HG03139 (cell line): ENCODE data around the gene HOXA6.

Experiments used
- ATAC-seq: cut with Tn5 transposase; IDR thresholded peaks from one replicate; pipeline ENCODE4 v1.9.1; 2021; ENCODE audit not compliant: unreplicated experiment

HOXA6 gene

DNA sequence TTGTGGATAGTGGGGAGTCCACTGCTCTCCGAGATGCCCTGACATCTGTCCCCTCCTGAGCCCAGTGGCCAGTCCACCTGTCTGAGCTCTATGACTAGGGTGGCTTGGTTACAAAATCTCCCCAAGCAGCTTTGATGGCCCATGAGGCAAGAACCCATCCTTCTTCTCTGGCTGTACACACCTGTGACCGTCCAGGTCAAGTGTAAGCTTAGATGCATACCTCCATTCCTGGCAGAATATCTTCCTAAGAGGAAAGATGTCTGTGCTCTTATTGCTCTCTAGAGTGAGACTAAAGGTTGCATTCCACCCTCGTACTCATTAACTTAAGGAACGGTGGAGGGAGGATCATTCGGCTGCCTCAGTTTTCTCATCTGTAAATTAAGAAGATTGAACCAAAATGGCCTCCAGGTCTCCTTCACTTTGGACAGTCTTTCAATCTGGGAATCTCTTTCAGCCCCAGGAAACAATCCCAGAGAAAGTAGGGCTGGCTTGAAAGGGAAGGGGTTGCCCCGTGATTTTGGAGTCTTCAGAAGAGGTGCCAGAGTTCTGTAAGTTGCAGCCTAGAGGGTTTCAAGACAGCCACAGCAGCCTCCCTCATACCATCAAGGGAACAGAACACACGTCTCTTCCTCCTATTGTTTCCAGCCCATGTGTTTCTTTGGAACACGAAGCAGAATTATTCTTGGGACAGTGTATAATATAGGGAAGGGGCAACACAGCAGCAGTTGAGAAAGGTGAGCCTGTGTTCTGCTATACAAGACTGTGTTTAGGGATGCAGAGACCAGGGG lies 22.5 kb downstream of the HOXA6 start:
- ATAC-seq: no peak

DNA sequence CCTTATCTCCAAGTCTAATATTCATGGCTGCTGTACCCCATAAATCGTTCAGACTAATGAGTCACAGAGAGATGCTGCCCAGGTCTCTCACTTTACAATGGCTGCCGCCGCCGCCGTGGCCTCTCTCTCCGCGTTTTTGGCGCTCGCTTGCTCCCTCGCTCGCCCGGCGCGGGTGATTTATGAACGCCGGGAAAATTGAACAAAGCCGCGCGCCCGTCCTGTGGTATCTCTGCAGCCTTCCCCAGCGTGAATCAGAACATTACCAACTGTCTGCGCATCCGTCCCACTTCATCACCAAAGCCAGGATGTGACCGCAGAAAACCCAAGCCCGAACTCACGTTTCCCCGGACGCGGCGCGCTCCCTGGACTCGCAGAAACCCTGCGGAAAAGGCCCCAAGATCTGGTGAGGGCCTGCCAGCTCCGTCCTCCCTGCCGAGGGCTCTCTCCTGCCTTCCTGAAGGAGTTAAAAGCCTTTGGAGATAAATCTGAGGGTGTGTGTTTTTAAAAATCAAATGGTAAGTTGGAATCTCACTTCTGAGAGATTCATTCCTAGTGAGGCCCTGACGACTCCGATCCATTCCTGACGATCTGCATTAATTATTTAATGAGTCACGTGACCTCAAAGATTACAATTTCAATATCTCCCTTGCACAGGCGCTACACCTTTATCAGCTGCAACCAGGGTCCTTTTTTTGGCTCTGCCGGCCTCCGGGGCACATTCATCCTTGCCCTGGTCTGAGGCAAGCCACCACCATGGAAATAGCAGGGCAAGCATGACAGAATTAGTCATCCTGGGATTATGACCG lies 23.3 kb downstream of the HOXA6 start:
- no peak for ATAC-seq

DNA sequence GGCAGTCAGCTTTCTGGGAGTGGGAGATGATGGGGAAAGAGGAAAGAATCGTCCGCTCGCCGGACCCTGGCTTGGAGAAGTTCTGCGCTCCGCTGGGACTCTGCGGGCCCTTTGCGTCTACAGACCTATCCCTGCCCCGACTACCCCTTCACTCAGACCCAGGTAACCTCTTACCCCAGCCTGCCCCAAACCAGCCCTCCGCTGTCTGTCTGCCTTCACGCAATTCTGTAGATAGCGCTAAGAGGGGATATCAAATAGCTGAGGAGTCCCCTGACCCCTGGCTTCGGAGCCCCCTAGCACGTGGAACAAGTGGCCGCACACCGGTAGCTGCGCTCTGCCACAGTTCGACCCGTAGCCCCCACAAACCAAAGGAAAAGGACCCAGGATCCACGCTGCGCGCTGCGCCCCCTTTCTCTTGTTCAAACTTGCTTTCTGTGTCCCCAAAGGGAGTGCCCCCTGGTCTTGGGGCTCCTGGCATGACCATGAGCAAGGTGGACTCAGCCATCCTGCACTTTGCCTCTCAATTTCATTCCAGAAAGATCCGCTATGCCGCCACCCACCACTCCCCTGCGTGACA lies 24.0 kb downstream of the HOXA6 start:
- no peak for ATAC-seq

DNA sequence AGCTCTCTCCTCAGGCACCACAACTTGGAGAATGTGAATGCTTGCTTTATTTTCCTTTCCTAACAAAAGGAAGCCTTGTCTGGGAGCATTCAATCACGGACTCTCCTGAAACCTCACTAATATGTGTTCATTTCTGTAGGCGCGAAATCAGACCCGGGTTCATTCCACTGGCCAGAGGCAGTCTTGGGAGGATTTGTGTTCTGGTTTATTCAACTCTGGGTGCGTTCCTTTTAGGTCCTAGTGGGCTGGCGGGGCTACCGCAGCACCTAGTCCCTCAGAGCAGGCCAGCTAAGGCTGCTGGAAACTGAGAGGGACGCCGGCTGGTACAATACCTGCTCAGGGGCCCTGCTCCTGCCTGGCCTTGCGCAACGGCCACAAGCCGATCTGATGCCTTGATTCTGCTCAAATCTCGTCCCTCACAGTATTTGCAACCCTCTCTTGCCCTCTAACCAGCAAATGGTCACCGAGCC lies 24.5 kb downstream of the HOXA6 start:
- ATAC-seq: no peak

DNA sequence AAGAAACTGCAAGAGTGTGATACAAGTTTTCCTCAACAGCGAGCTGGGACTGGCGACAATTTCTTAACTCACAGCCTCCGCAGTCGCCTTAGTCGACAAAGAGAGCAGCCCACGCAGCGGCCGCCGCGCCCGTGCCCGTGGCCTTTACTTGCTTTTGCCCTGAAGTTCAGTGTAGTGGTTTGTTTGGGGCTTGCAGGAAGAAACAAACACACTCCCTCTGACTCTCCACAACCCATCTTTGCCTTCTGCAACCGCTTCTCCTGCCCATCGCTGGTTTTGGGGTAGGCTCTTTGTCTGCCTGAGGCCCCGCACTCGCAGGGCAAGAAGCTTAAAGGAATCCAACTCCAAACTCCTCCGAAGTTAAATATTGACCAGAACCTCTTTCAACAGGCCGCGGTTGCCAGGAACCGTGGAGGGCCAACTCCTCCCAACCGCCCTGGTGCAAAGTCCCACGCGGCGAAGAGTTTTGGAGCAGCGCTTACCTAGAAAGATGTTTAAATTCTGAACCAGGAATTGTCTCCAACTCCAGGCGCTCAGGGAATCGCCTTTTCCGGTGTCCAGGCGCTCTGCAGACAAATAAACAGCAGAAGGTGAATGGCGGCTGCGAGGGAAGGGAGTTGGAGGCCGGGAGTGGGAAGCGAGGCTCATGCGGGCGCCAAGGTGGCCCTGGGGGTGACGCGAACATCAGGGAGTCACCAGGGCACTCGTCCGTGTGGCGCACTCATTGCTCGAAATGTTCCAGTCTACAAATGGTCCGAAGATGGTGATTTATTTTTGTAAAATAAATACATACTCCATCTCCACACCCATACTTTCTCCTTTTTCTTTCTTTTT lies 25.3 kb downstream of the HOXA6 start:
- ATAC-seq: no peak

DNA sequence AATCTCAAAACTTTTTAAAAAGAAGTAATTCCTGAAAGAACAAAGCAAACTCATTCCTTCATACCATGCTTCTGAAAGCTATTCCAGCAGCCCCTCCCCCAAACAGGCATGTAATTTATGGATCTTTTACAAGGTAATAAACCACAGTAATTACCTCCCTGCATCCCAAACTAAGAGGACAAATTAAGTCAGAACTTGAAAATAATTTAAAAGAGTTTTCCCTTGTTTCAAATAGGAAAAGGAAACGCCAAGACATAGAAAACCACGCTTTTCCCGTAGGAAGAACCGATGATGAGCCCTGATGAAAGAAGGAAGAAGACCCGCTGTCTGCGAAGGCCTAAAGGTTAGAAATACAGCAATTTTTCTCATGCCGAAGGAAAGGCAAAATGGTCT lies 25.9 kb downstream of the HOXA6 start:
- ATAC-seq: no peak

DNA sequence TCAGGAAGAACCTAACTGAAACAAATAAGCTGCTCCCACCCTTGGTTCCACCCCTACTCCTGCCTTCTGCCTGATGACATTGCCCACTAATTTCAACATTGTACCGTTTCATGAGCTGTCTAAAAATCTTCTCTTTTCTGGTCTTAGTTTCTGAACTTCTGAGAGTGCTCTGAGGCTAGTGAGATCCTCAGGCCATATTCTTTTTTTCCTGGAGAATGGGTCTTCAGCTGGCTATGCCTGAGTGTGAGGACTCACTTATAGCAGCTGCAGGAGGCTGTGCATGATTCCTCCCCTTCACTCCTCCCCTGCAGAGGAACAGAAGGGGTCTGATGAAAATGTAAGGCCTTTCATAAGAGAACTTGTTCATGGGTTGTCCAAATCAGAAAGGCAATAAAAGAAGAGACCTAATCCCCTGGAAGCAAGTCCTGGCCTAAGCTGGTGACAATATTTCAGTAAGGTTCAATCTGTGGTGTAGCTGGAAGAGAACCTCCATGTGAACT lies 28.1 kb downstream of the HOXA6 start:
- no peak for ATAC-seq

DNA sequence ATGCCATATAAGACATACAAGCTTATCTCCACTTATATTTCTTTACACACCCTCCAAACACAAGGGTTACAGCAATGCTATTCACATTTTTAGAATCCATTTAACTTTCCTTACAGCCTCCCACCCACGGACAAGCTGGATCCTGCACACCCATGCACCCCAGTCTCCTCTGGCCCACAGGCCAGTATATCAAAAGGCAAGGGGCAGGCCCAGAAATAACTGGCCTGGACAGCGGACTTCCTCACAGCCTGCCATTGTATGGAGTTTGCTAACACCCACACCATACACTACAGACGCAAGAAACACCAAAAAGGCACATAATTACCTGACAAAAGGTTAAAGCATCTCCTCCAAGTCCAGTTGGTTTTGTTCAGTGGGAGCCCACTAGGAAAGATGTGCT lies 29.0 kb downstream of the HOXA6 start:
- no peak for ATAC-seq

DNA sequence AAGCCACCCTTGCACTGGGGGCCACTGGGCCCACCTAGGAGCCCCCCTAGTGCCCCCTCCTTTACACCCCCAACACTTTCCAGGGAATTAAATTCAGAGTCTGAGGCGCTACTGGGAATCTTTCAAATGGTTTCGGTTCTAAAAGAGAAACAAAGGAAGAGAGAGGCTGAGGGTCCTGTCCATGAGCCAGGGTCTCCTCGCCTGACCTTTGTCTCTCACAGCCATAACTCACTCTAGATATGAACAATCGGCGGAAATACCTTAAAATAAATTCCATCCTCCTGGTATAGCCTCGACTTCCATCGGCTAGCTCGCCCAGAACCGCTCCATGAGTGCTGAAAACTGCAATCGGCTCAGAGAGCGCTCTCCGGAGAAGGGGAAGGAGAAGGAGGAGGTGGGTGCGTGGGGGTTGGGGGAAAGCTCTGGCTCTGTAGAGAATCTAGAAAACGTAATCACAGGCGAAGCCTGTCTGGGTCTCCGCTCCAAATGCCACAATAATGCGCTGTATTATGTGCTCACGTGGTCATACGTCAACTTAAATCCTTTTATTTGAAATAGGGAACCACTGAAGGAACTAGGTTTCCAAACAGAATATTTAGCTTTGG lies 29.6 kb downstream of the HOXA6 start:
- no peak for ATAC-seq

DNA sequence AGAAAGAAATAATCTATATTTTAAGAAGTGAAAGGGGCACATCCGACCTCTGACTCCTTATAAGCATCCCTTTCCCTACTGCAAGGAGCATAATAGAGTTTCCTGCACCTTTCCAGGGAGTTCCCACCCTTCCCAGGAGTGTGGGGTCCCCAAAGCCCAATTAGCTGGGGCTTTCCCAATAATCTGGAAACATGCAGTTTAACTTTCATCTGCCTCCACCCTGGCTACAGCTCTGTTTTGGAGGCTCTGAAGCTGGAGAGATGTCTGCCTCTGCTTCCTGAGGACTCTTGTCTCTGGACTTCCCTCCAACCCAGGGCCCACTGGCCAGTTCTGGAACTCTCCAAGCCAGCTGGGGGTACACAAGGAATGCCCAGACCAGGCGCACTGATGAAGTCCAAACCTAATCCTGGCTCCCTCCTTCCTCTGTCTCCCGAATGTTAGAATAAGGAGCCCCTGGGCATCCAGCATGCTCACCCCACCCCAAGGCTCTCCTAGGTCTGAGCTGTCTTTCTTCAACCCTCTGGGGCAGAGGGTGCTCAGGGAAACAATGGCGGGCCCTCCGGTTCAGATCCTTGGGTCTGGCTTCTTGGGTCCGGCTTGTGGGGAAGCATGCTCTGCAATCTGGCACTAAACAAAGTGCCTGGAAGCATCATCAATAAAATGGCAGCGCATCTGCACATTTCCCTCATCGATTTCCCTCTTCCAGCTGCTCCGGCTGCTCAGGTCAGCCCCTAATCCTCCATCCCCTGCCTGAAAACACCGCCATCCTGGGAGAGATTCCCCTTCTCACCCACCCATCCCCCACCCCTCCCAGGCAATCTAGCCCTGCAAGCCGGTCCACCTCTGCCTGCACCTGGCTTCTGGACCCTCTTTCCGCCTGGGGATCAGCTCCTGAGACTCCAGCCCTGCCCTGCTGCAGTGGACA lies 30.4 kb downstream of the HOXA6 start:
- ATAC-seq: no peak

DNA sequence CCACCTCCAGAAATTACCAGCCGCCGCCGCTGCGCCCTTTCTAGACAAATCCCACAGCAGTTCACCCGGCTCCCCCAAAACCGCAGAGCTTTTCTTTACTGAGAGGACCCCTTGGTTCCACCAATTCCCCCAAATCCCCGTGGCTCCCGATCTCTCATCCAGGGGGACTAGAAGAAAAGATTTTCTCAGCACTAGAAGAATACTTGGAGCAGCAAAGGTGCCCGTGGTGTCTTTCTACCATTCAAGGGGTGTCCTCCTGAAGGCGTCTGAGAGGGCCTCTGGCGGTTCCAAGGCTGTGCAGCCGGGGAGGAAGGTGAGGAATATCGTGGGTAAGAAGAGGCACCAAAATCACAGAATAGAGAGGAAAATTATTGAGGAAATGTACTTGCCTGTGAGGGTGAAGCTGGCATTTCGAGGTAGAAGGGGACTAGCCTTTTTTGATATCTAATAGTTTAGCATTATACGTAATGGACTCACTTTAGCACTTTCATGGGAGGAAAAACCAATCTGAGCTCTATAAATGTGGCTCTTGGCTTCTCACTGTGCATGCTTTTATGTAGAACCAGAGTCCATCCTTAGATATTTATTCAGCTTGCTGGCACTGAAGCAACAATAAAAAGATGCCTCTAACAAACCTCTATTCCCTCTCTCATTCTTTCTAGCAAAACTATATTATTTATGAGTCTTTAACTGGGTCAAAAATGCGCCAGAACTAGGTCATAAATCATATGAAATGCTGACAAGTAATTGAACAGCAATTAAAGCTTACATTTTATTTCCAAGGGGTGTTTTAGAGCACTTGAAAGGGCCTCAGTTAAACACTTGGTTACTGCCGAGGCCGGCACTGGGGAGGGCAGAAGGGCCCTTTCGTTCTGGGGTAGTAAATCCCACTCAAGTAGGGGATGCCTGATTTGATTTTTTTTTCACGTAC lies 31.3 kb downstream of the HOXA6 start:
- ATAC-seq: no peak

DNA sequence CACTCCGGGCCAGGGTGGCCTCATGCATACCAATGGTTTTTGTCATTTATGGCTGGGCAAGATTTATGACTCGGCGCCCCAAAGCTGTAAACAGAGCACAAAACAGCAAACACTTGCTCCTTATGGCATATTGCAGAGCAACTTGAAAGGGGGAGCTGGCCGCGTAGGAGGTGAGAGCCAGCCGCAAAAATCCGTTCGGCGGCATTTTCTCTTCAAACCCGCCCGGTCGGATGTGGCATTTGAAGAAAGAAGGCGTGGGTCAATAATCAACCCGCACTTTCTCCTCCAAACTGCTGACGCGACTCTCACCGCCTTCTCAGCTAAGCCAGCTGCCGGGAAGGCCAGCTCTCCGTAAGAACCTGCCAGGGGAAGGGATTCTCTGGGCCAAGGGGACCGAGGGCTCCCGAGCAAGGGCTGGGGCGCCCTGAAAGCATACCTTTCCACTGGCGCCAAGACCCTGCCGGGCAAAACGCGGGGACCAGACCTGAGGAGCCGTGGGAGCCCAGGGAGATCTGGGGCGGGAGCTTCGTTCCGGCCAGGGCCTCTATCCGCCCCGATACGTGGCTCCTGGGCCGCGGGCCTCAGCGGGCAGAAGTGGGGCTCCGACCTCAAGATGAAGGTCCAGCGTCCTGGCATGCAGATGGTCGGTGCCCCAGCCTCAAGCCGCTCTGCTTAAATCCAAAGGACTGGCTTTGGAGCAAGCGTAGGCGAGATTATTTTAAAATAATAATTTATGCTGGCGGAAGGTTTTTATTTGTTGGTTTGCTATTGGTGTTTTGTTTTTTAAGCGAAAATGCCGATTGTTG lies 32.1 kb downstream of the HOXA6 start:
- ATAC-seq: no peak

DNA sequence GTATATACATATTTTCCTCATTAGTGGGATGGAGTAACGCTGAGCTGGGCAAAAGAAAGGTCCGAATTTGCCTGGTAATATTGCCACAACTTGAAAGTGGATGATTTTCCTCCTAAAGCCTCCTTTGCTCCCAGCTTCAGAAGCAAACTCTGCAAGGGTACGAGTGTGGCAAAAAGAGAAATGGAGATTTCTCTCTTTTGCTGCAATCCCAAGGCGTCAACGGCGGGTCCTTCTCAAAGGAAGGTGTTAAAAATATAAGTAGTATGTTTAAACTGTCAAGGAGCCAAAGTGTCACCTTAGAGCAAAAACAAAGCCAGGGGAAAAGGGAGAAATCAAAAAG lies 32.7 kb downstream of the HOXA6 start:
- no peak for ATAC-seq

DNA sequence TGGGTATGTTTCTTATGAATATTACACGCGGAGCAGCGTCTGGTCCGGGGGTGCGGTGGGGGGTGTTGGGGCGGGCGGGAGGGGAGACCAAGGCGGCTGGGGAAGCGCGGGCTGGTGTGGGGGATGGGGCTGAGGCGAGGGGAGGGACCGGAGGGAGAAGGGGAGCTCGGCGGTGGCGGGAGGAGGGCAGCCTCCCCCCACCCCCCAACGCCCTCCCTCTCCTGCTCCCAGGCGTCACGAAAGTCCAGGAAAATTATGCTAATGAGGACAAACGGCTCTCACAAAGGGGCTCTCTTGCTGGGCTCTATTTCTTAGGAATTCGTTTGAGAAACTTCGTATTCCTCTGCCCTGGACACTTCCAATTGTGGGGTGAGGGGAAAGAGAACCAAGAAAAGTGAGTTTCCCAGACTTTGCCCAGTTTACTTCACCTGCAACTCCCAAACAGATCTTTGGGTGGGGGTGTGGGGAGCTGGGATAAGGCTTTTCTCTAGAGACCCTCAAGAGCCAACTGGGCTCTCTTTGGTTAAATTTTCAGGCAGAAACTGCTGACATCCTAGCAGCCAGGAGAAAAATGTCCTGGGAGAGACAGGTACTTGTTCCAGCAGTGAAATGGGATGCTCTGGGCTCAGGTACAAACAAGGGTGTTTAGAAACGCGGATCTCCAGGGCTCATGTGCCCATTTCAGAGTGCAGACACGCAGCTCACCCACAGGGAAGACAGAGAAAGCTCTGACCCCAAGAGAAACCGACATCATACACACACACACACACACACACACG lies 33.4 kb downstream of the HOXA6 start:
- ATAC-seq: no peak

DNA sequence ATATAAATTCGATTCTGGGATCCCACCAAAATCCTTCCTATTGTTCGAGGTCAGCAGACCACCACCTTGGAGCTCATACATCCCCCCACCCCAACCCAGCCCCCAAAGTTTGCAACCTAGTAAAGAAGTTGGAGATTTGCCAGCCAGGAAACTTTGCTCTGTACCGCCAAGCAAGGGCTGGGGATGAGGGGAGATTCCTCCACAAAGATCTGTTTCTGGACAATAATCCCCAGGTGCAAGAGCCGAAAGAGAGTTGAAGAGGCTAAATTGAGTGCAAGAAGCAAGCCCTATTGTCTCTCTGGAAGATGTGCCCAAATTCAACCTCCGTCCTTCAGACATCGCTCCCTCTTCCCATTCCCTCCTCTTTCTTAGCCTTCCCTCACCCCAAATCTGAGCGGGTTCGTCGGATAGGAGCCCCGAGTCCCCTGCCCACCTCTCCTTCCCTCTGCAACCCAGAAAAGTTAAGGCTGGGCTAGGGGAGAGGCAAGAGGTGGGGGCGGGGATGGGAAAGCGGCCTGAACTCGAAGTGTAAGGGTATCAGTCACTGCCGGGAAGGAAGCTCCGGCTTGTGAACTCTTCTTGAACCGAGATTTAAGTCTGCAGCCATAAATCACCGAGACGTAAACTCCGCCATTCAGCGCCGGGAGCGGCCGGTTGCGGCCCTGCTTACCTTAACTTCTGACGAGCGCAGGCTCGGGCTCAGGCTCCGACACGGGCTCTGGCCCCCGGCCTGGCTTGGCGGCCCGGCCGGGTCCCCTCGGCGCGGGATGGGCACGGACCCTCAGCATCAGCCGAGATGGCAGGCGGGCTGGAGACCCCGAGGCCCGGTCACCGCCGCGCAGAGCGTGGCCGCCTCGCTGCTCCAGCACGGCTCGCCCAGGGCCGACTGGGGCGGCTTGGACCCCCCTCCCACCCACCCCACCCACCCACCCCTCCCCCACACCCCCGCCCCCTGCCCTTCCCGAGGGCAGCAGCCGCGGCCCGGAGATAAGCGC lies 34.3 kb downstream of the HOXA6 start:
- no peak for ATAC-seq

DNA sequence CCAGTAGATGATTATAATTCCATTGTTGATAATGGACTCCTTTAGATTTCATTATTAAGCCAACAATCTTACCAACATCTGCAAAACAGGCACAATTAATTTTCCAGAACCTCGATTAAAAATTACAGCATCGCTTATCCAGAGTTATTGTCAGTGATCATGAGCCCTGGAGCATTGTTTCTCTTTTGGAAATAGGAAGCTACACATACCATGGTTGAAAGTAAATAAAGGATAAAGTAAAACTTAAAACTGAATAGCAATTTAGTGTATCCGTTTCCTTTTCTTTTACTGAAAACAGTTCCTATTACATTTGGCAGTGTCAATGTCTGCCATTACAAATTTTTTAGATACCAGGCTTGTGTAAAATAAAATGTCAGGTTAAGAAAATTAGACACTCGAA lies 35.2 kb downstream of the HOXA6 start:
- no peak for ATAC-seq
